GM20431 (cell line): ENCODE data around the gene CRHBP.
"Not testable (repeated sequence)": the region's sequence is repeated elsewhere in the genome, so short reads cannot be mapped to it uniquely, and the experiment has no call there.

Experiments
- in situ Hi-C: fragments of 300-500 bp; cut with MseI, MboI; formaldehyde crosslinking; loops from one replicate; pipeline ENCODE4 v1.15.0; 2020; ENCODE audit warnings: low sequenced_read_pairs; ENCODE audit not compliant: unreplicated experiment

The CRHBP gene

DNA sequence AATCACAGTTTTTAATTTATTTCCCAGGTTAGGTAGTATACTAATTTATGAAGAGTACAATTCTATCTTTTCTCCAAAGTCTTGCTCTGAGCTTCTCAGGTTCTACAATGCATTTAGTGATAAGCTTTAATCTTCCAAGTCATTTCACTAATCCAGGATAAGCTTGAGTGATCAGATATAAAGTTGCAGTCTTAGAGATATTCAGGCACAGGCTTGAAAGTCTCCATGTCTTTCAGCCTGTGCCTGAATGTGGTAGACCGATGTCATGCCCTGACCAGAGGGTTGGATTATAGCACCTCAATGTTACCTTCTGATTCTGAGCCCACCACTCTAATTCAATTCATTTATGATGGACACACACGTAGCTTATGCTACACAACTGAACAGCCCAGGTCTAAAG, 3.2 kb downstream of the CRHBP start:
- in situ Hi-C loops: no loop called here

DNA sequence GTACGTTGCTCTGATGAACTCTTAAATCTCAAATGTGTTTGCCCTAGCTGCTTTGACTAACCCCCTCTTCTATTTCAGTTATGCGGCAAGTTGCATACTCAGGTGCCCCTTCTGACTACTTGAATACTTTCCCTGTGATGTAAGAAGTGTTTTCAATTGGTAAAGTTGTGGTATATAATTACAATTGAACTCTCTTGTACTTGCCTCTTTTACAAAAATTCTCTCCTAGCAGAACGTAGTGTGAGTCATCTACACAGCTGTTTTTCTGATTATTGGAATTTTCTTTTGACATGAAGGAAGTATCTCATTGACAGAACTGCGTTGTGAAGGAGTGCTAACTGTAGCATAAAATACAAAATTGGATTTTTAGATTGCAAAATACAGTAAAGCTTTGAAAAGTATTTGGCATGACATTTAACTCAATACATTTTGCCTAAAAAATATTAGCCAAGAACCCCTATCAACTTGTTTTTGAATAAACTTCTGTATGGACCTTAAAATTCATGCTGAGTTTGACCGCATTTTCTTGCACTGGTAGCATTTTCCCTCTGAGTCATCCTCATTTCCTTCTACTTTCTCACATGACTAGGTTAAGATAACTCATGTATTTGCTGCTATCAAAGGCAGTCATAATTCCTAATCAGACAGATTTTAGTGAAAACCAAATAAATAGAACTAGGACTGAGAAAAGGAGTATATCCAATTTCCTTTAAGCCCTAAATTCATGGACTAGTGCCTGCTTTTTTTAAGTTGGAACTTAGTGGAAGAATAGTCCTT, 6.3 kb downstream of the CRHBP start:
- in situ Hi-C loops: no loop called here

DNA sequence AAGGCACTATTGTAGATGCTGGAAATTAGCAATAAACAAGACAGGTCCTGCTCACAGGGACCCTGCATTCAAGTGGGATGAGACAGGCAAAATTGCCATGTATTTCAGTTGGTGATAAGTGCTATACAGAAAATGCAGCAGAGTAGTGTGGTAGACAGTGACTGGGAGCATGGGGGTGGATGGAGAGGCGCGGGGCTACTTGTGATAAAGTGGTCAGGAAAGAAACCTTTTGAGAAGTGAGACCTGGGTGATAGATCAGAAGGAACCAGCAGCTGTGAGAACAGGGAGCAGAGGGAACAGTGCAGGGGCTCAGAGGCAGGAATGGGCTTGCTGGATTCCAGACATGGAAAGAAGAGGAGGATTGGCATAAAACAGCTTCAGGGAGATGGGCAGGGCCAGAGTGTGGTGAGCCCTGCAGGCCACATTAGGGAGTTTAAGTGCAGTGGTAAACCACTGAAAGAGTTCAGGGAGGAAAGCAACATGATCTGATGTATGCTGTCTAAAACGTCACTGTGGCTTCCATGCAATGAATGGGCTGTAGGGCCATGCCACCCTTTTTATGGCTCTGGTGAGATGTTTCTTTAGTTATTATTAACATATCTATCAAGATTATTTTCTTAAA, 7.3 kb downstream of the CRHBP start:
- in situ Hi-C loops: no loop called here

- in situ Hi-C loops: no loop called here
These were observed 11.2 kb downstream of the CRHBP start for GRCh38 chr5:76964060-76964459.

DNA sequence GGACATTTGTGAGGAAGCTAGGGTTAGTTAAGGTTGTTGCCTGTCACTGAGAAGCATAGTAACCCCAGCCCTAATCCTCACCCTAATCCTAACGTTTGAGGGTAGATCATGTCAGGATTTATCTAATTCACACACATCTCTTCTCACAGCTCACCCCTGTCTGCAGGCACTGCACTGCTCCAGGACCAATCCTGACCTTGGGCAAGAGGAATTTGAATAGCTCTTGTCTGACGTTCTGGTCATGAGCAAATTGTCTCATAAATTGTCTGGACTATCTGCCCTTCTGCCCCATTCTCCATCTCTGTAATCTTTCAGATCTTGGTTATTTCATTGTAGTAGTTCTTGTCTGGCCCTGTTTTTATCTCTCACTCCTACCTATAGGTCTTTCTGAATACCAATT, 18.7 kb downstream of the CRHBP start:
- in situ Hi-C loops: no loop called here

DNA sequence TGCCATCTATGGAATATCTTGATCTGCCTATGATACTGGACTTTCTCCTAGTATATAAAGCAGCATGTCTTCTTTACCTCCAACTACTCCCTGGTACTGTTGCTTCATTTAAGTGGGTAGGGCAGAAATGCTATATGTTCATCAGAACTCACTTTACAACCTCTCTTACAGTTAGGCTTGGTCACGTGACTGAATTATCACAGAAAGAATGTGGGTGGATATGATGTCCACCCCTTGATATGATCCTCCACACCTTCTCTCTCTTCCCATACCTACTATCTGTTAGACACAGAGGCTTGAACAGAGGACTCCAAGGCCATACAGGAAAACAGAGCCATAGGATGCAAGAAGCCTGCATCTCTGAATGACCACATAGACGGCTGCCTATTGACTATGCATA, 19.8 kb downstream of the CRHBP start:
- in situ Hi-C loops: no loop called here

- in situ Hi-C loops: no loop called here
These were observed 21.9 kb downstream of the CRHBP start for GRCh38 chr5:76974785-76975184.

DNA sequence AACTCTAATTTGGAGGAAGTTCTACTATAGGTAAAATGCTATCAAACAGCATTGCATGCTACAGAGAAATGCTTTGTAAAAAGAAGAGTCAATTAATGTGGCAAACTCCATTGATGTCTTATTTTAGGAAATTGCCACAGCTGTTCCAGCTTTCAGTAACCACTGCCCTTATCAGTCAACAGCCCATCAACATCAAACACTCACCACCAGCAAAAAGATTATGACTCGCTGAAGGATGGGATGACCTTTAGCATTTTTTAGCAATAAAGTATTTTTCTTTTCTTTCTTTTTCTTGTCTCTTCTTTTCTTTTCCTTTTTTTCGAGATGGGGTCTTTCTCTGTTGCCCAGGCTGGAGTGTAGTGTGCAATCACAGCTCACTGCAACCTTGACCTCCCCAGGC, 26.0 kb downstream of the CRHBP start:
- in situ Hi-C loops: no loop called here

DNA sequence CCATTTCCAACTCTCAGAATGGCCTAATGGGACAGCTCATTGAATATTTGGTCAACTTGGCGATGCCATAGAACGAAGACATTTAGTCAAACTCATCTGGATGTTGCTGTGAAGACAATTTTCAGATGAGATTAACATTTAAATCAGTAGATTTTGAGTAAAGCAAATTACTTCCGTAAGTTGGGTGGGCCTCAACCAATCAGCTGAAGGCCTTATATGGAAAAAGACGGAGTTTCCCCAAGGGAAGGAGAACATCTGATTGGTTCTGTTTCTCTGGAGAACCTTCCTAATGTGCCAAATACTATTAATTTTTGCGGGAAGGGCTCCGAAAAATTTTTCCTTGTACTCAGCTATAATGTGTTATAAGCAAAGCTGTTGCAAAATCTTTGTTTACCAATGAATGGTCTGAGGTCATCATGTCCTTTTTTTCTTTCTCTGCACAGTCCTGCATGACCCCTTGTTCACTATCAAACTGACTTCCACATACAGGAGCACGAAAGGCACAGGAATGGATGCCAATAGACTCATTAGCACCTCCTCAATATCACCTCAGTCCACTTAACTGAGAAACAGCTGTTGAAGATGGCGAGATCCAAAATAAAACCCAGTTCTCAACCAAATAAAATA, 27.8 kb downstream of the CRHBP start:
- in situ Hi-C loops: no loop called here

DNA sequence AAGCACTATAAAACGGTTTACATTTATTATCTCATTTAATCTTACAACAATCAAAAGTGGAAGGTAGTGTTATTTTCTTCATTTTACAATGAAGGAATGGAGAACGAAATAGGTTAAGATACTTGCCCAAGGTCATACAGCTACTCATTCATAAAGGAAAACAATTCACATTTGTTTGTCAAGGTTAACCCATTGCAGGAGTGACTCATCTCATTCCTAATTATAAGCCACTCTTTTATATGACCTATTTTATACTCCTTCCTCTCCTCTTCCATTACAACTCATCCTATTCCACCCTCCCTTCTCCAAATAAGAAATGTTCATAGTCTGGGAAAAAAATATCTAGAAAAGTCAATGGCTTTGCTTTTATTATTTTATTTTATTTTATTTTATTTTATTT, 29.6 kb downstream of the CRHBP start:
- in situ Hi-C loops: no loop called here

GRCh38 chr5:76983468-76983867, 30.6 kb downstream of the CRHBP start:
- in situ Hi-C loops: no loop called here

- in situ Hi-C loops: no loop called here
These were observed 34.1 kb downstream of the CRHBP start for GRCh38 chr5:76986825-76987526.

DNA sequence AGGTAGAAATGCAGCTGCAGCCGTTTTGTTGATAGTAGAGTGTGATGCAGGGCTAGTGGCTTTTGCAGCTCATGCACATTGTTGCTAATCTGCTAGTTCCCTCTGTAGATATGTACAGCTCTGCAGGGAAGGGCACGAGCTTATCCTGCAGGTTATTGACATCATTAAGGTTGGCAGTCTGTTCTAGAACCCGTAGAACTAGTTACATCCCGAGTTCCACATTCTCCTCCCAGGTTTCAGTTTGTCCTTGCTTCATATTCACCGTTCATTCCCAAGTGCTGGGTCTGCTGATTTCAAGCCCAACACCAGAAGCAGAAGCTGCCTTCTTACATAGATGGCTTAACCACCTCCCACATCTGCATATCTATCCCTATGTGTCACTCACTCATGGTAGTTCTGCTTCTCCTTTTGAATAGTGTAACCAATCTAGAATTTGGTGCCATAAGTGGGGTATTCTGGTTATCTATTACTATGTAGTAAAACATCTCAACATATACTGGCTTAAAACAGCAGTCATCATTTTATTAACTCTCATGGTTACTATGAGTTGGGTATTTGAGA, 38.1 kb downstream of the CRHBP start:
- in situ Hi-C loops: no loop called here

DNA sequence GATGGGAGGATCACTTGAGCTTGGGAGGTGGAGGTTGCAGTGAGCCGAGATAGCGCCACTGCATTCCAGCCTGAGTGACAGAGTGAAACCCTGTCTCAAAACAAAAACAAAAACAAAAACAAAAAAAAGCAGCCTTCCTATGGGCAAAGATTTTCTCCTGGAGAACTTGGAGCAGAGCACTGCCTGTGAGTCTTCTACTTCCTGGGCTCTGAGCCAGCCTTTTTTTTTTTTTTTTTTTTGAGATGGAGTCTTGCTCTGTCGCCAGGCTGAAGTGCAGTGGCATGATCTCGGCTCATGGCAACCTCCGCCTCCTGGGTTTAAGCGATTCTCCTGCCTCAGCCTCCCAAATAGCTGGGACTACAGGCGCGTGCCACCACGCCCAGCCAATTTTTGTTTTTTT, 40.6 kb downstream of the CRHBP start:
- in situ Hi-C loops: not testable (repeated sequence)

DNA sequence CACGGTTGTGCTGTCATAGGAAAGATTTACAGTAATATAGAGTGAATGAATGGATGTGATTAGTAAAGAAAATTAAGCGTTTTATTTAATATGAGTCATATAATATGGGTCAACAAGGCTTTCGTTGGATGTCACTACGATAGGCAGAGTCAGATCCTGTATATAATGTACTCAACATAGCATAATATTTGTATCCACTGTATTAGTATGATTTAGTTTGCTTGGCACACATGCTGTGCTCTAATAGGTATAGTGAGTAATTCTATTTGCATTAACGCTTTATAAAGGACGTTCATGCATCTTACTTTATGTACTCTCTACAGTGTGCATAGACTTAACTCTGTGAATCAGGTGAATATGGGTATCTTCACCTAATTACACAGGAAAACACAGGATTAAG, 41.5 kb downstream of the CRHBP start:
- in situ Hi-C loops: no loop called here

- in situ Hi-C loops: not testable (repeated sequence)
These were observed 45.4 kb downstream of the CRHBP start for GRCh38 chr5:76998251-76998650.

DNA sequence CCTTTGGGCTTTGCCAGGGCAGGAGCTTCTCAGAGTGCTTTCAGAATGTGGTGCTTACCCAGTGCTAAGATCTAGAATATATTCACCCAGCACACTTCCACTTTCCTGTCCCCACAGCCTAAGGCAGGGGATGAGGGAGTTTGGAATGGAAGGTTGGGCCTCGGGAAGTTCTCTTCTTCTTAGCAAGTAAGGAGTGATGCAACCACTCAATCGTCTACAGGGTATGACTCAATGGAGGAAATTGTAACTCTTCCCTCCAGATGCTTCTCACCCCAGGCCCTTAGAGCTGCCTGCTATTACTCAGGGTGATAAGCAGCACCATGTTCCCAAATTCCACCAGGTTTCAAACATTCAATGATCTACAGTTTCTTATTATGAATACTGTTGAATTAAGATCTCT, 46.6 kb downstream of the CRHBP start:
- in situ Hi-C loops: no loop called here

GRCh38 chr5:77003246-77003645, 50.4 kb downstream of the CRHBP start:
- in situ Hi-C loops: no loop called here

- in situ Hi-C loops: no loop called here
These were observed 53.3 kb downstream of the CRHBP start for GRCh38 chr5:77006124-77006523.

- in situ Hi-C loops: no loop called here
These were observed 55.6 kb downstream of the CRHBP start for GRCh38 chr5:77008413-77008812.

DNA sequence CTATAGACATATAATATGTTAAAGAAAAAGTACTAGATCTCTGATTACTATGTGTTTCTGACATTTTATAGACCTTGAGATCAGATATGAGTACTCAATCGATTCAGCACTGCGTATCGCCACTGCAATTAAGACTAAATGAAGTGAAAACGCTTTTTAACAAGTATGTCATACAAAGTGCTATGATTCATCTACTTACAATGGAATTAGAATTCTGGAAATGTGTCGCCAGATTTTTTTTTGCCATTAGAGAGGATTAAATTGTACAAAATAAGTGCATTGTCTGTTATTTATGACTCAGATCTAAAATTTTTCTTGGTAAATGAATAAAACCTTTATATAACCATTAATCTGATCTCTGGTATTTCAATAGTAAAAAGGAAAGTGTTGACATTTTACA, 57.4 kb downstream of the CRHBP start:
- in situ Hi-C loops: no loop called here
